ENCODE measurements around the gene BCL2.
A peak's percentile ranks its signal among the peaks of the same experiment; 100 is the strongest.

The BCL2 gene

DNA sequence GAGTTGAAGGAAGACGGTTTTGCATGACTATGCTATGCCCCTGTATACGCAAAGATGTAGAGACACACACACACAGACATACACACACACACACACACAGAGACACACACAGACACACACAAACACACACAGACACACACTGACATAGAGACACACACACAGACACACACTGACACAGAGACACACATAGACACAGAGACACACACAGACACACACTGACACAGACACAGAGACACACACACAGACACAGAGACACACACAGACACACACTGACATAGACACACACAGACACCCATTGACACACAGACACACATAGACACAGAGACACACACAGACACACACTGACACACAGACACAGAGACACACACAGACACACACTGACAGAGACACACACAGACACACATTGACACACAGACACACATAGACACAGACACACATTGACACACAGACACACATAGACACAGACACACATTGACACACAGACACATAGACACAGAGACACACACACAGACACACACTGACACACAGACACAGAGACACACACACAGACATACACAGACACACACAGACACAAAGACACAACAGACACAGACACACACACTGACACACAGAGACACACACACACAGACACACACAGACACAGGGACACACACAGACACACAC, 121.3 kb downstream of the BCL2 start:
- peaks cover 0 to 42% (median 10%) of the 10 kb centered on the region in 4 experiments for H3K4me1 ChIP-seq (ENCODE audit: control extremely low read depth in 1 of 4, control insufficient read depth in 4 of 4, insufficient read depth in 4 of 4, low read length in 3 of 4)
- no peak overlapping the region for H3K27ac ChIP-seq (ENCODE audit: insufficient read depth in 1 of 2, low read depth in 1 of 2, low read length in 2 of 2, poor library complexity in 1 of 2, severe bottlenecking in 2 of 2)
- H3K27me3 ChIP-seq (replicated peaks in 2 of 5; ENCODE audit: control insufficient read depth in 4 of 5, insufficient read depth in 5 of 5, low read length in 4 of 5) = no peaks in the 10 kb centered on the region
- POLR2A ChIA-PET = no interaction called here
- WGBS (ENCODE audit: insufficient coverage) = no CpG with 5 or more reads among the region's 2 CpGs
- H3K4me3 ChIP-seq (ENCODE audit: control insufficient read depth in 1 of 7, extremely low read depth in 1 of 7, insufficient read depth in 4 of 7, low read depth in 2 of 7, low read length in 6 of 7) = no peak overlapping the region
- H3K9me3 ChIP-seq (ENCODE audit: control extremely low read depth in 1 of 5, control insufficient read depth in 4 of 5, insufficient read depth in 2 of 5, low read depth in 1 of 5, low read length in 4 of 5) = no peaks in the 10 kb centered on the region
- H3K36me3 ChIP-seq (ENCODE audit: control insufficient read depth in 4 of 4, insufficient read depth in 4 of 4, low read length in 3 of 4) = no peaks in the 10 kb centered on the region
- CTCF ChIA-PET = interaction anchor here (1.4 kb wide), 1 partner anchor 78 kb away, joined by 3 read pairs; no protein-coding TSS in a partner anchor
- no peak for DNase-seq

DNA sequence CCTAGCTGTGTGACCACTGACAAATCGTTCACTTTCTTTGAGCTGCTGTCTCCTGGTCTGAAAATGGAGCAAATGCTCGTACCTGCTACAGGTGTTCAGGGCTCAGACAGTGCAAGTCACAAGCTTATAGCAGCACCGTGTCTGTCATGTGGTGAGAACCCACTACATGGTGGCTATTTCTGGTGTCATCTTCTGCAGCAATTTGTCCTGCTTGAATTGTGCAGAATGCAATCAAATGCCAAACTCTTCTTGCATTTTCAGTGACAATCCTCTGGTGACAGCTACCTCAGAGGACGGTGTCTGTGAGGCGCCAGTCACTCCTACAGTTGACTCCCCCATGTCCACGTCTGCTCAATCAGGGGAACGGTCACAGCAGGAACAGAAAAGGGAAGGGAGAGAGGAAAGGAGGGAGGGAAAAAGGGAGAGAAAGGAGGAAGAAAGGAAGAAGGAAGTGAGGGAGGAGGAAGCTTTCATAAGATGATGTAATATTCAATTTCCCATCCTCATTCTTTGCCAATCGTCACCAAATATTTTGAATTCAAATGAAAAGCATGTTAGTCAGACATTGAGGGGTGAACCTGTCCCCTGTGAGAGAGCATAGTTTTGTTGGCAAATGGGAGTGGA, 122.2 kb downstream of the BCL2 start:
- no peak for DNase-seq
- H3K9me3 ChIP-seq (ENCODE audit: control extremely low read depth in 1 of 5, control insufficient read depth in 4 of 5, insufficient read depth in 2 of 5, low read depth in 1 of 5, low read length in 4 of 5) = no peaks in the 10 kb centered on the region
- H3K36me3 ChIP-seq (ENCODE audit: control insufficient read depth in 4 of 4, insufficient read depth in 4 of 4, low read length in 3 of 4) = no peaks in the 10 kb centered on the region
- no peaks in the 10 kb centered on the region for H3K27me3 ChIP-seq (replicated peaks in 2 of 5; ENCODE audit: control insufficient read depth in 4 of 5, insufficient read depth in 5 of 5, low read length in 4 of 5)
- WGBS (ENCODE audit: insufficient coverage) = 85% methylated on average over 3 of the region's 8 CpGs
- H3K4me1 ChIP-seq (ENCODE audit: control extremely low read depth in 1 of 4, control insufficient read depth in 4 of 4, insufficient read depth in 4 of 4, low read length in 3 of 4) = peaks cover 0 to 50% (median 17%) of the 10 kb centered on the region in 4 experiments
- no peak overlapping the region for H3K27ac ChIP-seq (ENCODE audit: insufficient read depth in 1 of 2, low read depth in 1 of 2, low read length in 2 of 2, poor library complexity in 1 of 2, severe bottlenecking in 2 of 2)
- ChIA-PET CTCF (interaction anchor here (1.4 to 2.9 kb wide), 4 partner anchors 8 to 79 kb away, joined by 3 to 9 read pairs (median 4); no protein-coding TSS in a partner anchor), POLR2A (no interaction called here)
- H3K4me3 ChIP-seq (ENCODE audit: control insufficient read depth in 1 of 7, extremely low read depth in 1 of 7, insufficient read depth in 4 of 7, low read depth in 2 of 7, low read length in 6 of 7) = no peak overlapping the region

DNA sequence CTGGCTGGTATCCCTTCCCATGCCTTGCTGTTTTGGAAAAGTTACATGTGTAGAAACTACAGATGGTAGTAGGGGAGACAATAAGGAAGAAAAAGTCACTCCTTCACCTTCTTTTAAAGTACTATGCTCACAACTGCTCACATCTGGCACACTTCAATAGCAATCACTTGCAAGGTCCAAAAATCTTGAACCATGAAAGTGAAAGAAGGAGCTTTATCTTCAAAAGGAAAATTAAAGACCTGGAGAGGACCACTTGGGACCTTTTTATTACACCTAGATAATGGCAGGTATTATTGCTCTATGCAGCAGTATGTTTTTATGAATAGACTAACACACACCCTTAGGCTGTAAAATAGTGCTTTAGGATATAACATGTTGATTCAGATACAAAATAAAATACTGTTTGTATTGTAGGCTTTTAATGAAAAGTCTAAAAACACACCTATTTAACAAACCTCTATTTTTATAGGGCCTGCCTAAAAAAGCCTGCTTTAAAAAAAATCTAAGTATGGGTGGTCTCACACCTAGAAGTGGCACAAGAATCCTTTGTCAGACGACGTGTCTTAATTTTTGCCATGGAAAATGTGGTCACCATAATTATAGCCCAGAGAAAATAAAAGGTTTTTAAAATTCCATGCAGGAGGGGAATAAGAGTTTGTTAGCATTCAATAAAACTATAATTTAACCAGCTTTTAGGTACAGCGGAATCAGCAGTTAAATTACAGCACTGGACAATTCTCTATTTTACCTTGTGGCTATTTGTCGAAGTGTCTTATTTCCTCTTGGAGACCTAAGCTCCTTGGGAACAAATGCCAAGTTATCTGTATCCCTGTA, 124.0 kb downstream of the BCL2 start:
- no peak for DNase-seq
- 89% methylated on average over 4 of the region's 4 CpGs for WGBS (ENCODE audit: insufficient coverage)
- H3K27me3 ChIP-seq (replicated peaks in 2 of 5; ENCODE audit: control insufficient read depth in 4 of 5, insufficient read depth in 5 of 5, low read length in 4 of 5) = no peaks in the 10 kb centered on the region
- CTCF ChIA-PET = interaction anchor here (0.9 to 2.9 kb wide), 5 partner anchors 8 to 64 kb away, joined by 3 to 9 read pairs (median 5); no protein-coding TSS in a partner anchor
- no peak overlapping the region for H3K27ac ChIP-seq (ENCODE audit: insufficient read depth in 1 of 2, low read depth in 1 of 2, low read length in 2 of 2, poor library complexity in 1 of 2, severe bottlenecking in 2 of 2)
- peaks cover 0 to 50% (median 18%) of the 10 kb centered on the region in 4 experiments for H3K4me1 ChIP-seq (ENCODE audit: control extremely low read depth in 1 of 4, control insufficient read depth in 4 of 4, insufficient read depth in 4 of 4, low read length in 3 of 4)
- POLR2A ChIA-PET = no interaction called here
- H3K36me3 ChIP-seq (ENCODE audit: control insufficient read depth in 4 of 4, insufficient read depth in 4 of 4, low read length in 3 of 4) = no peaks in the 10 kb centered on the region
- no peaks in the 10 kb centered on the region for H3K9me3 ChIP-seq (ENCODE audit: control extremely low read depth in 1 of 5, control insufficient read depth in 4 of 5, insufficient read depth in 2 of 5, low read depth in 1 of 5, low read length in 4 of 5)
- H3K4me3 ChIP-seq (ENCODE audit: control insufficient read depth in 1 of 7, extremely low read depth in 1 of 7, insufficient read depth in 4 of 7, low read depth in 2 of 7, low read length in 6 of 7) = no peak overlapping the region

DNA sequence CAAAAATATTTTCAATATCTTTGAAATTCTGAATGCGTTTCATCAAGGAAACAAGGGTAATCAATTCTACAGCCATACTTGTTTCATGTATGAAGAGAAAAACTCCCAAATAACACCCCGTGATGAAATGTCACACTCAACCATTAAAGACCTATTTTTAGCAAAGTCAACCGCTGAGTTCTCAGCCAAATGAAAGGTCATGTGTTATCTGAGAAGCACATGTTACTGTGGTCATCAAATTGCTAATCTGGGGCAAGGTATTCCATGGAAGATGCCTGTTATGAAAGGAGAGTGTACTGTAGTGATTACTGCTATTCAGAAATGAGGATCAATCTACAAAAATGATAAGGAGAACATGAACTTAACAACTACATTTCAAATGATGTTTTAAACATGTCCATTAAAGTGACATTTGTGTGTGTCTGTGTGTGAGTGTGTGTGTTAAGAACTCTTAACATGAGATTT, 126.7 kb downstream of the BCL2 start:
- H3K27ac ChIP-seq (ENCODE audit: insufficient read depth in 1 of 2, low read depth in 1 of 2, low read length in 2 of 2, poor library complexity in 1 of 2, severe bottlenecking in 2 of 2) = no peak overlapping the region
- H3K4me1 ChIP-seq (ENCODE audit: control extremely low read depth in 1 of 4, control insufficient read depth in 4 of 4, insufficient read depth in 4 of 4, low read length in 3 of 4) = peaks cover 0 to 23% (median 10%) of the 10 kb centered on the region in 4 experiments
- POLR2A ChIA-PET = no interaction called here
- WGBS (ENCODE audit: insufficient coverage) = no CpG with 5 or more reads among the region's 3 CpGs
- peak; percentile 40 to 78 (median 69) for DNase-seq
- no peaks in the 10 kb centered on the region for H3K27me3 ChIP-seq (replicated peaks in 2 of 5; ENCODE audit: control insufficient read depth in 4 of 5, insufficient read depth in 5 of 5, low read length in 4 of 5)
- H3K36me3 ChIP-seq (ENCODE audit: control insufficient read depth in 4 of 4, insufficient read depth in 4 of 4, low read length in 3 of 4) = no peaks in the 10 kb centered on the region
- no peaks in the 10 kb centered on the region for H3K9me3 ChIP-seq (ENCODE audit: control extremely low read depth in 1 of 5, control insufficient read depth in 4 of 5, insufficient read depth in 2 of 5, low read depth in 1 of 5, low read length in 4 of 5)
- CTCF ChIA-PET = no interaction called here
- H3K4me3 ChIP-seq (ENCODE audit: control insufficient read depth in 1 of 7, extremely low read depth in 1 of 7, insufficient read depth in 4 of 7, low read depth in 2 of 7, low read length in 6 of 7) = peak overlapping the region in 1 of 7 experiments; percentile 1

DNA sequence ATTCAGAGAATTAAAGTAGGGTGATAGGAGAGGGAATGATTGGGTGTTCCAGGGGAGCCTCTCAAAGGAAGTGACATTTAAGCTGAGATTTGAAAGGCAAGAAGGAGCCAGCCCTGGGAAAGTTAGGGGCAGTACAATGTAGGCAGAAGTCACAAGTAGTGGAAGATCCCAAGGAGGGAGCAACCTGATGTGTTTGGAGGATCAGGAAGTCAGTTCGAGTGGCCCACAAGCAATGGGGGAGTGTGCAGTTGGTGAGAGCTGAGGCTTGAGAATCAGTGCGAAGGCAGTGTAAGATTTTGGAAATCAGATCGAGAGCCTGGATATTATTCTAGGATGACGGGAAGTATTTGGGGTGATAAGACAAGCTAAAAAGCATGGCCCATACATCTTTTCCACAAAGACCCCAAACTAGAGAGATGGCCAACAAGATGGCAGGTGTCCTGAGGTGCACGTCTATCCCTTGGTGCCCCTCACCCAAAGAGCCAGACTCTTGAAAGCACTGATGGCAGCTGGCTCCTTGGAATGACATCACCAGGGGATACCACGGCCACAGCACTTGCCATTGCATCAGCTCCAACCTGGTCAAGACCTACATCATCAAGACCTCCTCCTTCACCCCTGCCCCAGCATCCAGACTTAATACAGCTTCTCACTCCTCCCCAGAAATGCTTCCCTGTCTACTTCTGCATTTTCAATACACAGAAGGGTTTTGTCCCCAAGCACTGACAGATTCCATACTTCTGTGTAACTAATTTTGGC, 127.3 kb downstream of the BCL2 start:
- H3K36me3 ChIP-seq (ENCODE audit: control insufficient read depth in 4 of 4, insufficient read depth in 4 of 4, low read length in 3 of 4) = no peaks in the 10 kb centered on the region
- peak overlapping the region in 1 of 7 experiments; percentile 1 for H3K4me3 ChIP-seq (ENCODE audit: control insufficient read depth in 1 of 7, extremely low read depth in 1 of 7, insufficient read depth in 4 of 7, low read depth in 2 of 7, low read length in 6 of 7)
- no peak overlapping the region for H3K27ac ChIP-seq (ENCODE audit: insufficient read depth in 1 of 2, low read depth in 1 of 2, low read length in 2 of 2, poor library complexity in 1 of 2, severe bottlenecking in 2 of 2)
- no peaks in the 10 kb centered on the region for H3K27me3 ChIP-seq (replicated peaks in 2 of 5; ENCODE audit: control insufficient read depth in 4 of 5, insufficient read depth in 5 of 5, low read length in 4 of 5)
- H3K9me3 ChIP-seq (ENCODE audit: control extremely low read depth in 1 of 5, control insufficient read depth in 4 of 5, insufficient read depth in 2 of 5, low read depth in 1 of 5, low read length in 4 of 5) = no peaks in the 10 kb centered on the region
- ChIA-PET POLR2A (no interaction called here), CTCF (no interaction called here)
- peaks cover 0 to 17% (median 10%) of the 10 kb centered on the region in 4 experiments for H3K4me1 ChIP-seq (ENCODE audit: control extremely low read depth in 1 of 4, control insufficient read depth in 4 of 4, insufficient read depth in 4 of 4, low read length in 3 of 4)
- WGBS (ENCODE audit: insufficient coverage) = 100% methylated on average over 4 of the region's 6 CpGs
- peak; percentile 22 to 78 (median 76) for DNase-seq

DNA sequence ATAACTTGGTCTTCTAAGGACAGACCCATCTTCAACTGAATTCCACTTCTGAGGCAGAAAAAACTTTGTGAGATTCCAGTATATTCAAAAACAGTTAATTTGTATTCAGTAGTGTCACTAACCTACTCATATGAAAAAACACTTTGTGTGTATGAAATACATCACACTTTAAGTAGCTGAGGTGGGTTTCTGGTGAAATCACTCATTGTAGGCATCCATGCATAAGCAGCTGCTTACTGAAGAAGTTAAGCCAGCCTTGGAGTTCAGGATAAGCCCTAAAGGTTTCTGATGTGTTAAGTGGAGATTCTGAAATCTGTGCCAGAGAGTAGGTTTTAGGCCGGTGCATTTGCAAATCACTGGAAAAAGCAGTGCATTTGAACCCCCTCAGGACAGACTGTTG, 128.2 kb downstream of the BCL2 start:
- Histone ChIP-seq H3K4me3 (ENCODE audit: control insufficient read depth in 1 of 7, extremely low read depth in 1 of 7, insufficient read depth in 4 of 7, low read depth in 2 of 7, low read length in 6 of 7) (no peak overlapping the region), H3K9me3 (ENCODE audit: control extremely low read depth in 1 of 5, control insufficient read depth in 4 of 5, insufficient read depth in 2 of 5, low read depth in 1 of 5, low read length in 4 of 5) (no peaks in the 10 kb centered on the region), H3K27me3 (replicated peaks in 2 of 5; ENCODE audit: control insufficient read depth in 4 of 5, insufficient read depth in 5 of 5, low read length in 4 of 5) (no peaks in the 10 kb centered on the region), H3K27ac (ENCODE audit: insufficient read depth in 1 of 2, low read depth in 1 of 2, low read length in 2 of 2, poor library complexity in 1 of 2, severe bottlenecking in 2 of 2) (no peak overlapping the region), H3K36me3 (ENCODE audit: control insufficient read depth in 4 of 4, insufficient read depth in 4 of 4, low read length in 3 of 4) (no peaks in the 10 kb centered on the region), H3K4me1 (ENCODE audit: control extremely low read depth in 1 of 4, control insufficient read depth in 4 of 4, insufficient read depth in 4 of 4, low read length in 3 of 4) (peaks cover 0 to 19% (median 16%) of the 10 kb centered on the region in 4 experiments)
- CTCF ChIA-PET = interaction anchor here (1.5 to 1.7 kb wide), 2 partner anchors 29 to 123 kb away, joined by 3 read pairs; no protein-coding TSS in a partner anchor
- DNase-seq = no peak
- POLR2A ChIA-PET = no interaction called here
- no CpG with 5 or more reads among the region's 1 CpG for WGBS (ENCODE audit: insufficient coverage)

Data from common myeloid progenitor, CD34-positive (primary cell).